EH (cell line): ENCODE results near the gene CACHD1.

Source experiments
- DNase-seq: peaks from one replicate; pipeline ENCODE4 v3.0.0-alpha.2; 2015; ENCODE audit warnings: low read depth

Gene CACHD1

DNA sequence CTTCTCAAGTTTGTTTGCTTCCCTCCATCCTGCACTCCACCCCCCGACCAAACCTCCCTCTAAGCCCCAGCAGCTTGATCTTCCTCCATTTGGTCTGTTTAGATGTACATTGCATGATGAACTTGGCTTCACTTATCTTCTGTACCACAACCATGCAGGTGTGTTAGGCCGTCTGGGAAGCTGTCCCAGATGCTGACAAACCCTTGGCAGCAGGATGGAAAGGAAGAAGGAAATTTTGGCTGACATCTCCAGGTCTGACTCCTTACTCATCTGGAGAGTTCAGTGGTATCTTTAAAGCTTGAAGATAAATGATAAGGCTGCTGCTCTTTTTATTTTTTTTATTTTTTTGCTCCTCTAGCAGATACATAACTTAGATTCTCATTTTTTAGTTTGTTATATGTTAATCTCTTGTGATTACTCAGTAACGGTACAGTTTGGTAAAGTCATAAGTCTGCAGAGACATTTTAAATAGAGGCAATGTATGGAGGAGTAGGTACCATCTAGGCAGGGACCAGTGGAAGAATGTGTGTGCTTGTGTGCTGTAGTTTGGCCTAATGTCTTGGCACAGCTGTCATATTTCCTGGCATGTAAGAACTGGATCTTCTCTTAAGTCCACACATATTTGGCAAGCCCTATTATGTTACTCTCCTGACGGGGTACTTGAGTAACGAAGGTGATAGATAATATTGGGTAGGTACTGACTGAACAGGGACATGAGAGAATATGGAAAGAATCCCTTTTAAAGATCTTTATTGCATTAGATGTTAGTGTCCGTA is 79.7 kb downstream of the CACHD1 start:
- no peak for DNase-seq

GRCh38 chr1:64550510-64550909 is 80.6 kb downstream of the CACHD1 start:
- DNase-seq, result no peak

DNA sequence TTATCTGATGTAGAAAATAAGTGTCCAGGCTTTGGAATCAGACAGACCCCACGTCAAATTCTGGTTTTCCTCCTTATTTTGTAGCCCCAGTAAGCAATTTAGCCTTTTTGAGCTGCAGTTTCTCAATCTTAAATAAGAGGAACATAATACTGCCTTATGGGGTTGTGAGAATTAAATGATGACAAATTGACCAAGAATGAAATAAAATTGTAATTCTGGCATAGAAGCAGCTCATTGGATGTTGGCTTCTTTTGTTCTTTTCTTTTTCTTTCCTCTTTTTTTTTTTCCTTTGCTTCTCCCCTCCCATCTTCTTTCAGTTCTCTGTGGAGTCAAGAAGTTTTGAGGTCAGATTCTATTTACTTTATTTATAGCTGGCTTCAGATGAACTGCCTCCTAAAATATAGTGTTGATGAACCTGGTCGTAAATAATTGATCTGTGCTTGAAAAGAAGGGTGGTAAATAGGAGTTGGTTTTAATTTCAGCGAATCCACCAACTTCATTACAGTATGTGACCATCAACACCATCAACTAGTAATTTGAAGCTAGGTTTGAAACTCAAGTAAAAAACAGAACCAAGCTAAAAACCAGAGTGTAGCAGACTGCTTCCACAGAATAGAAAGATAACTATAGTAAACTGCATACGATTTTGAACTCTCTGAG is 81.1 kb downstream of the CACHD1 start:
- DNase-seq, result peak; percentile 34

GRCh38 chr1:64553285-64553684 is 83.4 kb downstream of the CACHD1 start:
- DNase-seq, result no peak

DNA sequence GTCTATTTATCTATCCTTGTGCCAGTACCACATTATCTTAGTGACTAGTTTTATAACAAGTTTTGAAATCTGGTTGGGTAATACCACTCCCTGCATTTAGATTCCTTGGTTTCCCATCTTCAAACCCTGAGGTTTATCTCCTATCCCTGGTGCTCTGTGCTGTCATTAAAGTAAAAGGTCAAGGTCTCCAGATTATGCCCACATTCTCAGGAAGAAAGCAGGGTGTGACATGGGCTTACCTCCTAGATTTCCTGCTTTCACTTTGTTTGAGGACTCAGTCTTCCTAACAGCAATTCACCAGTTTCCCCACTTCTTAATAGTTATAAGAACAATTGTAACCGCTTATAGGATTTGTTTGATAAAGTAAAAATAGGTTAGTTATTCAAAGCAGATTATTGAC is 86.0 kb downstream of the CACHD1 start:
- DNase-seq, result no peak

DNA sequence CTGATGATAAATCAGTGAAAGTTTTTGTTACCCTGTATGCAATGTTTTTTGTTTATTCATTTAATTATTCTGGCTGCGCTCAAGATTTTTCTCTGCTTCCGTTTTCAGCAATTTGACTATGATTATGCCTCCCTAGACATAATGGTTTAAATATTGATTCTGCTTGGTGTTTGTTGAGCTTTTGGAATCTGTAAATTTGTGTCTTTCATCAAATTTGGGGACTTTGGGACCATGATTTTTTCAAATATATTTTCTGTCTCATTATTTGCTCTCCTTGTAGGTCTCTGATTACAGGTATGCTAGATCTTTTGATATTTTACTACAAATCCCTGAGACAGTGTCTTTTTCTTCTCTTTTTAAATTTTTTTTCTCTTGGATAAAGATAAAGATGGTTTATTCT is 92.1 kb downstream of the CACHD1 start:
- DNase-seq, result no peak

GRCh38 chr1:64563958-64564565 is 94.1 kb downstream of the CACHD1 start:
- DNase-seq, result no peak

DNA sequence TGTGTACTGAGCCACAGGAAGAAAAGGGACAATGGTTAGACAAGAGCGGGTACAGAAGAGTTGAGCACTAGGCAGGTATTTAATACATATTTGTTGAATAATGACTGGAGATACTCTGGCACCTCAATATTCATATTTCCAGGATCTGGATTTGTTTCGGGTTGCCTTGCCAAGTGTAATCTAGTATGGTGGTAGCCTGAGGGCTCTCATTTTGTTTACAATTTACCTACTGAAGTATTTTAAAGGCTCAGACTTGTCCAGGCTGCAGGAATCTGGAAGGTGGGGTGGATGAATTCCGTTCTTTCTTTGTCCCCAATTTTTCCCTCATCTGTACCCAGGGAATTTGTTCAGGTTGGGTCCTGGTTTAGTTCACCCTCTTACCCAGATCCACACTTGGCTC is 95.0 kb downstream of the CACHD1 start:
- DNase-seq, result no peak

GRCh38 chr1:64567426-64568170 is 97.7 kb downstream of the CACHD1 start:
- DNase-seq, result peak; percentile 29

DNA sequence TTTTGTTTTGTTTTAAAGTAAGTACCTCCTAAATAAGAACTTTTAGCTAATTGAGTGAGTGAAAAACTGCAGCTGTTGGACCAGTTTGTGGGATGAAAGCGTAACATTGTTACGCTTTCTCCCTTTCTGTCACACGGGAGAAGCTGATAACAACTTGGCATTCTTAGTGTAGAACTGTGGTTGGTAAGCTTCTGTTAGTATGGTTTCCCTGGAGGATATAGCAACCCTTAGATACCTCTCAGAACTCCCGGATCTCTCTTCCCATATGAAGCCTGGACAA is 98.2 kb downstream of the CACHD1 start:
- no peak for DNase-seq

DNA sequence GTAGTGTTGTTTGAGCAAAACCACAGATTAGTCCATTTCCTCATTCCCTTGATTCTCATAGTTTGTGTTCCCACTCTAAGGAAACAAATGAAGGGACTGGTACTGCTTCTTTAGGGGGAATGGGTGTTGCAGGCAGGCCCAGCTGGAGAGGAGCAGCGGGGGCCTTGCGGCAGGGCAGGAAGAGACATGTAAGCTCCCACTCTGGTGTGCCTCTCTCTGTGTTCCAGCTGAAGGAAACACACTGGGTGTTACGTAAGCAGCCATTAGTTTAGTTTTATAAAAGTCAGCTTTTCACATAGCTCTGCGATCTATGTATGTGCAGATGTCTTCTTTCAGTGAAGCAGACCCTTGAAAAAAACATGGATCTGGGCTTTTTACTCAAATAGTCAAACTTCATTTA is 99.5 kb downstream of the CACHD1 start:
- DNase-seq, result peak; percentile 11

- no peak for DNase-seq
Observed at GRCh38 chr1:64570267-64570855, 100.4 kb downstream of the CACHD1 start.

DNA sequence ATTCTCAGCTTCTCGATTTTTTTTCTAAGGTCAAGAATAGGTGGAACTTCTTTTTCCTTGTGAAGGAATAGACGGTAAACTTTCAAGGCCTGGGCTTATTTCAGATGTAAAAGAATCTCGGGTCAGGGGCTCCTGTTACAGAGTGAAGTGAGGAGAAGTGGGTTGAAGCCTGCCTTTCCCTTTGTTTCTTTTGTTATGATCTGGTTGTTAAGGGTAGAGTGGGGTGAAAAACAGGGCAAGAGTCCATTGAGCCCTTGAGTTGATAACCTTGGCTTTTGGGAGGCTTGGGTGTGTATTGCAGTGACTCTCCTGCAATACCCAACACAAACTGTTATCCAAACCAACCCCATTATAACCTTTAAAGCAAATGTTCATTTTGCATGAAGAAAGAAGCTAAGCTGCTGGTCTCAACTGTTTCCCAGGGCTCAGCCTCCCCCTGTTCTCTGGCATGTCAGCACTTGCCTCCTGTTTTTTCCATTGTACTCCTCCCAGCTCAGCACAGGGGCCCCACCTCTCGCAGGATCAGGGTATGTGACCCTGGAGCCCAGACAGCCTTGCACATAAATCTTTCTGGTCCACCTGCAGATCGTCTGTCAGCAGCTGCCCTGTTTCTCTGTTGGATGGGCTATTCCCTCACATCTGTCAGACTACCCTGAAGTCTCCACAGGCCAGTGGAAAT is 102.4 kb downstream of the CACHD1 start:
- no peak for DNase-seq

DNA sequence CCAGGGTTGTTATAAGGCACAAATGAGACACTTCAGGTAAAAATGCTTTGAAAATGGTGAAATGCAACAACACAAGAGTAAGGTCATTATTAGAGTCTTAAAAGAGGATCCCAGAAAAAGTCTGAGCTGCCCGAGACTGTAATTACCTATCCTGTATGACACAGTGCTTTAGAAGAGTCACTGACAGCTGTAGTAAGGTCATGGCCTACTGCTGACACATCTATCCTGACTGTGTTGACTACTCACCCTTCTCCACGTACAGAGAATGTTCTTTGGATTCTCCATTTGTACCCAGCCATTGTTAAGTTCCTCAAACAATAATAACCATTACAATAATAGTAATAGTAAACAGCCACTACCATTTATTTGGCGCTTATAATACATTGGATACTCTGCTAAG is 104.4 kb downstream of the CACHD1 start:
- peak; percentile 10 for DNase-seq

DNA sequence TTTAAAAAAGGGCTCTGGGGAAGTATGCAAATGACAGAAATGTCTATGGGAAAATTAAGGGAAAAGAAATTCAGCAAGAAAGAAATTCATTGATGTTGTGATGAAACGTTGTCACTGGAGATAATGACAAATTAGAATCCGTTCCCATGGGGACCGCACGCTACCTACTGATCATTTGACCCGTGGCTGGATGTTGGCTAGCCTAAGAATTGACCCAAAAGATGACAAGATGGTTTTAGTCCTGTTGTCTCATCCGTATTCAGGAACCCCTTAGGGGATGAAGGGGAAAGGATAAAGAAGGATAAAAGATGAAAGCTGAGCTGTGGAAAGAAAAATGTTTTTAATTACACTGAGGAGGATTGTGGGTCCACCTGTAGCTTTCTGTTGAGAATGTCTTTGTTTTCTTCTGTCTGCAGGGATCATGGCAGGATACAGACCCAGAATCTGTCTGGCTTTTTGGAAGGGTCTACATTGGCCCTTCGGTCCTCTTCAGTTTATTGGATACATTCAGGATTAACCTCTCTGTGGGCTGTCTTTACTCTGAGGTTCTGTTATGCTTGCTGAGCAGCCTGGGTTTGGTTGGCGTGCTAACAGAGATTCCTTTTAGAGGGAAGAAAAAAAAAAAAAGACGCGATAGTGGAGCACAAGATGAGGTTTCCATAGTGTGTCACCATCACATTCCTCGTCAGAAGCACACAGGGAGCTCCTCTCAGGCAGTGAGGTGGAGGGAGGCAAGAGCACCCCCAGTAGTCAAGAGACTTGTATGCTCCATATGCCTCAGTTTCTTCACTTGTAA is 106.2 kb downstream of the CACHD1 start:
- DNase-seq, result no peak

DNA sequence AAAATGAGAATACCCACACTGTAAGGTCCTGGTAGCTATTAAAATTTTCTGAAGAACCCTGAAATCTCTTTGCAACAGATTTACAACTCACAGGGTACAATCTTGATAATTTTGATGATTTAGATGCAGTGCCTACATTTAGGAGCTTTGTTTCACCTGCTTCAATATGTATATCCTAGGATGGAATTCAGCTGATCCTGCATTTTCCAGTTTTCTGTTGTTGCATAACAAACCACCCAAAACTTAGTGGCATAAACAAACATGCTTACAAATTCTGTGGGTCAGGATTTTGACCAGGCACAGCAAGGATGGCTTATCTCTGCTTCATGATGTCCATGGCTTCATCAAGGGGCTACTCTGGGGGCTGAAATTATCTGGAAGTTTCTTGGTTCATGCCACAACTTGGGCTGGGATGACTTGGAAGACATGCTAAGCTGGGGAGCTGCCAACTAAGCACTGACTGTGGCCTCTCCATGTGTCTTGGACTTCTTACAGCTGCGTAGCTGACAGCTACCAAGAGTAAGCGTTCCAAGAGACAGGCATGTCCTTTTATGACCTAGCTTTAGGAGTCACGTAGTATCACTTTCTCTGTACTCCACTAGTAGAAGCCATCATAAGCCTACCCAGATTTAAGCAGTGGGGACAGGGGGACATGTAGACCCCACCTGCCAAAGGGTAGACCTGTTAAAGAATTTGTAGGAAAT is 108.5 kb downstream of the CACHD1 start:
- no peak for DNase-seq

DNA sequence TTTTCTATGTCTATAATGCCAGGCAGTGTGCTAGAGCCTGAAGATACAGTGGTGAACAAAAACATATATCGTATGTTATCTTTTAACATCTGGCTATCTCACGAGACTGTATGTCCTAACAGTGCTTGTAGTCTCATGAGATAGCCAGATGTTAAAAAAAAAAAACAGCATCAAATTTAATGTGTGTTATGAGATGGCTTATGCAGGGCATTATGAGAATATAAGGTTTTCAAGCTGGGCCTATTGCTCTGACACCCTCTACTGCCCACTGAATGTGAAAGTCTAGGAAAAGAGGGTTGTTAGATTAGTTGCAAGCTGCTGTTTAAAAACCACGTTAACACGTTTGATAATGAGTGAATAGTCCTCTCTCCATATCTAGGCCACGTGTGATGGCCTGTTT is 109.8 kb downstream of the CACHD1 start:
- DNase-seq, result no peak

DNA sequence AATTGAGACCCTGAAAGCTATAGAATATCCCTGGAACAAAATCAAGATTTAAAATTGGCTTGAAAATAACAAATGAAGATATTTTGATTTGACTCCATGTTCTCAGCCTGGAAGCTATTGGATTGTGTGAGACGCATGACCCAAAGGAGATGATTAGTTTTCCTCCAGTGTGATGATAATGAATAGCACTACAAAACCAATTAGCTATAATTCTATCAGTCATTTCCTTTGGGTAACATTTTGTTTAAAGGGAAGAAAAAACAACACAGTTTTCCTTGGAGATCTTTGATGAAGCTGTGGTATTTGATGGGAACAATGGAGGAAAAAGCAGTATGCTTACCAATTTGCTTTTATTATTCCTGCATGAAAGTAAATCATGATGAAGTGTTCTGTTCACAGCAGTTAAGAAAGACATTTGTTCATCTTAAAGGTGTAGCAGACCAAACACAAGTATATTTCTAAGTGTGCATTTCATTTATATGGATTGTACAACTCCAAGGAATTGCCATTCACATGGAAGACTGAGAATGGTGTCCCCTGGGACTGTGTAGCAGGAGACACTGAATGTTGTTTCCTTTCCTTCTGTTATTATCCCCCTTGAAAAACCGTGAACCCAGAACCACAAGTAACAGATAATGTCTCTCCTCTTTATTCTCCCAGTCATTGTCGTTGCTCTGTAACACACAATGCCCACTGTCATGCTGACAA is 111.4 kb downstream of the CACHD1 start:
- no peak for DNase-seq

DNA sequence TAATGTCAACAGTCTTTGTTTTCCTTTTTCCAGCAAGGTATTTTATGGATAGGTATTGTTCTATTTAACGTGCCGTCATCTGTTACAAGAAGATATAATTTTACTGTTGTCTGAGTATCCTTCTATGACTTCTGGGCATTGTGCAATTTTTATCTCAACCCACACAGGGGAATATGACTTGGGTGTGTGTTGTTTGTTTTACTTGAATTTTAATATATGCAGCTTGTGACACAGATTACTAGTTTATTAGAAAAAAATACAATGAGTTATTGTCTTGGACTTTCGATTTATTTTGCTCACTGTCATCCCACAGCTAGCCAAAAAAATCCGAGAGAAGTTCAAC is 111.9 kb downstream of the CACHD1 start:
- no peak for DNase-seq

GRCh38 chr1:64584479-64584878 is 114.5 kb downstream of the CACHD1 start:
- no peak for DNase-seq
